Mesothelial cell of epicardium (in vitro differentiated cells): Measurements from ENCODE around the gene SPAG16. TPM values are rescaled to one million over a fixed set of nuclear protein-coding genes. Genes with fewer than 3 reads are reported as not detected.
"Not testable (repeated sequence)": the region's sequence is repeated elsewhere in the genome, so short reads cannot be mapped to it uniquely, and the experiment has no call there.

Source experiments
- DNase-seq, 2 experiments: peaks; one replicate each; pipeline ENCODE4 v3.0.0; 2021; ENCODE audit warnings: low spot score in 2 of 2; ENCODE audit not compliant: unreplicated experiment in 2 of 2
- H3K27ac Mint-ChIP-seq: 2 replicates; pipeline ENCODE4 v1.8.0; 2021; ENCODE audit warnings: mixed read lengths
- H3K27me3 Mint-ChIP-seq: 2 replicates; pipeline ENCODE4 v1.8.0; 2021; ENCODE audit warnings: low read depth, mixed read lengths
- H3K36me3 Mint-ChIP-seq: 2 replicates; pipeline ENCODE4 v1.8.0; 2021; ENCODE audit warnings: mixed read lengths
- H3K4me1 Mint-ChIP-seq: 2 replicates; pipeline ENCODE4 v1.8.0; 2021; ENCODE audit warnings: mixed read lengths
- H3K4me3 Mint-ChIP-seq: 2 replicates; pipeline ENCODE4 v1.8.0; 2021; ENCODE audit warnings: mild to moderate bottlenecking, moderate library complexity, mixed read lengths
- H3K9me3 Mint-ChIP-seq: 2 replicates; pipeline ENCODE4 v1.8.0; 2021; ENCODE audit warnings: mixed read lengths
- total RNA-seq: library from RNA; stranded (reverse); gene quantifications from 3 replicates; pipeline ENCODE4 v1.2.1, GENCODE V29; 2021
- TF ChIP-seq, protein P1 (sequence below): fragments of 200-600 bp; sonication (generic); IDR thresholded peaks from one replicate; pipeline ENCODE4 v1.5.0; 2021; ENCODE audit warnings: antibody characterized with exemption; ENCODE audit not compliant: unreplicated experiment

The SPAG16 gene
- total RNA-seq, 1 donor from 2014 or later = 35.1 TPM

GRCh38 chr2:214050731-214051130 is 766.5 kb downstream of the SPAG16 start:
- TF ChIP-seq, protein P1, sequence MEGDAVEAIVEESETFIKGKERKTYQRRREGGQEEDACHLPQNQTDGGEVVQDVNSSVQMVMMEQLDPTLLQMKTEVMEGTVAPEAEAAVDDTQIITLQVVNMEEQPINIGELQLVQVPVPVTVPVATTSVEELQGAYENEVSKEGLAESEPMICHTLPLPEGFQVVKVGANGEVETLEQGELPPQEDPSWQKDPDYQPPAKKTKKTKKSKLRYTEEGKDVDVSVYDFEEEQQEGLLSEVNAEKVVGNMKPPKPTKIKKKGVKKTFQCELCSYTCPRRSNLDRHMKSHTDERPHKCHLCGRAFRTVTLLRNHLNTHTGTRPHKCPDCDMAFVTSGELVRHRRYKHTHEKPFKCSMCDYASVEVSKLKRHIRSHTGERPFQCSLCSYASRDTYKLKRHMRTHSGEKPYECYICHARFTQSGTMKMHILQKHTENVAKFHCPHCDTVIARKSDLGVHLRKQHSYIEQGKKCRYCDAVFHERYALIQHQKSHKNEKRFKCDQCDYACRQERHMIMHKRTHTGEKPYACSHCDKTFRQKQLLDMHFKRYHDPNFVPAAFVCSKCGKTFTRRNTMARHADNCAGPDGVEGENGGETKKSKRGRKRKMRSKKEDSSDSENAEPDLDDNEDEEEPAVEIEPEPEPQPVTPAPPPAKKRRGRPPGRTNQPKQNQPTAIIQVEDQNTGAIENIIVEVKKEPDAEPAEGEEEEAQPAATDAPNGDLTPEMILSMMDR = no peak
- Mint-ChIP-seq H3K27ac (no peak overlapping the region), H3K4me3 (no peak overlapping the region), H3K4me1 (peaks cover 3% of the 10 kb centered on the region), H3K9me3 (peaks cover 14% of the 10 kb centered on the region), H3K27me3 (no peaks in the 10 kb centered on the region), H3K36me3 (peaks cover 5% of the 10 kb centered on the region)
- no peak for DNase-seq

DNA sequence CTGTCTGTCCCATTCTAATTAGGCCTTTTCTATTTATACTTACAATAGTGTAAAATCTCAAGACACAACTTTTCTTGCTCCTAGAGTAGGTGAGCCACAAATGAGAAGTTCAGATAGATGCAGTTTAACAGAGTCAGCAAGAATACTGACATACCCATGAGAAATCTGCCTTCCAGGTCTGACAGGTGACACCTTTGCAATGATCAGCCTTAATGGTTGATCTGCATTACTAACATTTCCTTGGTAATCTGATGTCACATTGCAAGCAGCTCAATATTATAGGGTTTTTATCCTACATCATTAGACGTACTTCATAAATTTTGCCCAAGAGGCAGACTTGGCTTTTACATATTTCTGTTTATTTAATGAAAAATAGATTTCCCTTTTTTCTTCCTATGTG is 767.3 kb downstream of the SPAG16 start:
- peaks cover 6% of the 10 kb centered on the region for H3K9me3 Mint-ChIP-seq
- no peak overlapping the region for H3K4me3 Mint-ChIP-seq
- H3K4me1 Mint-ChIP-seq = peaks cover 3% of the 10 kb centered on the region
- TF ChIP-seq, protein P1 = no peak
- H3K27ac Mint-ChIP-seq = no peak overlapping the region
- H3K27me3 Mint-ChIP-seq = no peaks in the 10 kb centered on the region
- no peak for DNase-seq
- H3K36me3 Mint-ChIP-seq = no peaks in the 10 kb centered on the region

- TF ChIP-seq, protein P1 = no peak
- Mint-ChIP-seq H3K27me3 (no peaks in the 10 kb centered on the region), H3K9me3 (peaks cover 5% of the 10 kb centered on the region), H3K27ac (no peak overlapping the region), H3K36me3 (no peaks in the 10 kb centered on the region), H3K4me1 (peaks cover 3% of the 10 kb centered on the region), H3K4me3 (no peak overlapping the region)
- no peak for DNase-seq
Measured at GRCh38 chr2:214052235-214052634, 768.0 kb downstream of the SPAG16 start.

- DNase-seq = no peak
- no peak overlapping the region for H3K4me3 Mint-ChIP-seq
- TF ChIP-seq, protein P1 = no peak
- no peaks in the 10 kb centered on the region for H3K4me1 Mint-ChIP-seq
- no peaks in the 10 kb centered on the region for H3K36me3 Mint-ChIP-seq
- H3K27me3 Mint-ChIP-seq = no peaks in the 10 kb centered on the region
- H3K9me3 Mint-ChIP-seq = no peaks in the 10 kb centered on the region
- H3K27ac Mint-ChIP-seq = no peak overlapping the region
Measured at GRCh38 chr2:214057986-214058385, 773.7 kb downstream of the SPAG16 start.

DNA sequence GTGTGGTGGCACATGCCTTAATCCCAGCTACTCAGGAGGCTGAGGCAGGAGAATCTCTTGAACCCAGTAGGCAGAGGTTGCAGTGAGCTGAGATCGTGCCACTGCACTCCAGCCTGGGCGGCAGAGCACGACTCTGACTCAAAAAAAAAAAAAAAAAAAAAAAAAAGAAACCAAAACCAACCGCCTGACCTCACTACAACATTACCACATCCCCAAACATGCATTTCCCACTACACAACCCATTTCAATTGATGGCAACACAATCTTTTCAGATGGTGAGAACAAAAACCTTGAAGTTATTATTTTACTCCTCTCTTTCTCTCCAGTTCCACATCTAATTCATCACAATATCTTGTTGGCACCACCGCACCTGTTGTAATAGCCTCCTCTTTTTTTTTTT is 778.0 kb downstream of the SPAG16 start:
- not testable (repeated sequence) for H3K4me1 Mint-ChIP-seq, H3K27me3 Mint-ChIP-seq, H3K36me3 Mint-ChIP-seq, H3K9me3 Mint-ChIP-seq, H3K27ac Mint-ChIP-seq, DNase-seq, H3K4me3 Mint-ChIP-seq

GRCh38 chr2:214064471-214064870 is 780.2 kb downstream of the SPAG16 start:
- H3K27ac Mint-ChIP-seq = no peak overlapping the region
- DNase-seq = no peak

More at GRCh38 chr2:214064471-214064870, 780.2 kb downstream of the SPAG16 start:
- TF ChIP-seq, protein P1 = no peak
- Mint-ChIP-seq H3K9me3 (no peaks in the 10 kb centered on the region), H3K4me1 (peaks cover 5% of the 10 kb centered on the region), H3K4me3 (no peak overlapping the region), H3K27me3 (no peaks in the 10 kb centered on the region), H3K36me3 (no peaks in the 10 kb centered on the region)
